Adrenal gland (tissue), 5 donors: ENCODE measurements around the gene ATP13A5.

Source experiments
- CTCF ChIP-seq, 6 experiments: fragments of 450-650 bp in 4 of 6; fragments of 200-600 bp in 2 of 6; sonication (generic) in 1 of 6; IDR thresholded peaks; 1 replicate in 5 of 6; 2 replicates in 1 of 6; pipeline versions ENCODE4 v1.5.1 to v1.8.0; 2016 to 2021; ENCODE audit warnings: antibody characterized with exemption in 6 of 6, mild to moderate bottlenecking in 2 of 6, moderate library complexity in 1 of 6
- POLR2A ChIP-seq, 2 donors: fragments of 450-650 bp; IDR thresholded peaks; one replicate each; pipeline ENCODE4 v1.6.1; 2017; ENCODE audit warnings: antibody characterized with exemption in 2 of 2, mild to moderate bottlenecking in 2 of 2, moderate library complexity in 1 of 2
- donor health status: DM: no; HTN: no; CAD: no.

GRCh38 chr3:193400304-193400703, 21.8 kb upstream of the ATP13A5 start:
- TF ChIP-seq CTCF (IDR thresholded peaks at IDR 0.05) (no peak), POLR2A (IDR thresholded peaks at IDR 0.05) (no peak)
